GM21367 (cell line): Measurements from ENCODE around the gene SOAT1.

Experiments
- ATAC-seq: cut with Tn5 transposase; IDR thresholded peaks from one replicate; pipeline ENCODE4 v1.9.1; 2021; ENCODE audit not compliant: unreplicated experiment

The SOAT1 gene

GRCh38 chr1:179303200-179303785 is 9.7 kb downstream of the SOAT1 start:
- ATAC-seq: no peak

- ATAC-seq: no peak
Measured at GRCh38 chr1:179305450-179305849, 11.9 kb downstream of the SOAT1 start.

GRCh38 chr1:179310291-179310690 is 16.7 kb downstream of the SOAT1 start:
- ATAC-seq: no peak

GRCh38 chr1:179310721-179311120 is 17.1 kb downstream of the SOAT1 start:
- no peak for ATAC-seq

- ATAC-seq: no peak
Measured at GRCh38 chr1:179311149-179311700, 17.6 kb downstream of the SOAT1 start.

GRCh38 chr1:179313004-179313403 is 19.4 kb downstream of the SOAT1 start:
- no peak for ATAC-seq

- ATAC-seq: no peak
Measured at GRCh38 chr1:179314928-179315327, 21.3 kb downstream of the SOAT1 start.

- no peak for ATAC-seq
Measured at GRCh38 chr1:179318491-179318890, 24.9 kb downstream of the SOAT1 start.

- ATAC-seq: no peak
Measured at GRCh38 chr1:179321533-179322216, 28.1 kb downstream of the SOAT1 start.

GRCh38 chr1:179322557-179322956 is 29.0 kb downstream of the SOAT1 start:
- no peak for ATAC-seq

GRCh38 chr1:179323436-179323835 is 29.8 kb downstream of the SOAT1 start:
- ATAC-seq: no peak

- ATAC-seq: no peak
Measured at GRCh38 chr1:179325836-179326235, 32.2 kb downstream of the SOAT1 start.

- no peak for ATAC-seq
Measured at GRCh38 chr1:179326746-179327145, 33.1 kb downstream of the SOAT1 start.

- no peak for ATAC-seq
Measured at GRCh38 chr1:179327196-179327595, 33.6 kb downstream of the SOAT1 start.

GRCh38 chr1:179327679-179328078 is 34.1 kb downstream of the SOAT1 start:
- ATAC-seq: no peak

GRCh38 chr1:179329862-179330261 is 36.3 kb downstream of the SOAT1 start:
- ATAC-seq: no peak

GRCh38 chr1:179334440-179334839 is 40.8 kb downstream of the SOAT1 start:
- ATAC-seq: no peak

- no peak for ATAC-seq
Measured at GRCh38 chr1:179337288-179337687, 43.7 kb downstream of the SOAT1 start.

GRCh38 chr1:179337942-179338560 is 44.5 kb downstream of the SOAT1 start:
- no peak for ATAC-seq

GRCh38 chr1:179340918-179341317 is 47.3 kb downstream of the SOAT1 start:
- no peak for ATAC-seq

- no peak for ATAC-seq
Measured at GRCh38 chr1:179341943-179342547, 48.4 kb downstream of the SOAT1 start.
